Measurements from ENCODE around the gene CAMP.

CAMP gene

GRCh38 chr3:48214225-48214624 is 9.1 kb upstream of the CAMP start:
- DNase-seq (ENCODE audit: low read depth in 2 of 2), result no peak

GRCh38 chr3:48215019-48215418 is 8.3 kb upstream of the CAMP start:
- no peak for DNase-seq (ENCODE audit: low read depth in 2 of 2)

GRCh38 chr3:48215466-48215865 is 7.8 kb upstream of the CAMP start:
- DNase-seq (ENCODE audit: low read depth in 2 of 2), result no peak

GRCh38 chr3:48215876-48216275 is 7.4 kb upstream of the CAMP start:
- no peak for DNase-seq (ENCODE audit: low read depth in 2 of 2)

GRCh38 chr3:48217449-48217848 is 5.8 kb upstream of the CAMP start:
- DNase-seq (ENCODE audit: low read depth in 2 of 2), result no peak

GRCh38 chr3:48218537-48218936 is 4.8 kb upstream of the CAMP start:
- DNase-seq (ENCODE audit: low read depth in 2 of 2), result no peak

- no peak for DNase-seq (ENCODE audit: low read depth in 2 of 2)
Measured at GRCh38 chr3:48219543-48219942, 3.8 kb upstream of the CAMP start.

GRCh38 chr3:48220746-48221145 is 2.5 kb upstream of the CAMP start:
- DNase-seq (ENCODE audit: low read depth in 2 of 2), result no peak

GRCh38 chr3:48225587-48225986 is 2.3 kb downstream of the CAMP start:
- no peak for DNase-seq (ENCODE audit: low read depth in 2 of 2)

GRCh38 chr3:48226939-48227338 is 3.6 kb downstream of the CAMP start:
- no peak for DNase-seq (ENCODE audit: low read depth in 2 of 2)

- DNase-seq (ENCODE audit: low read depth in 2 of 2), result no peak
Measured at GRCh38 chr3:48232232-48232631, 8.9 kb downstream of the CAMP start.

GRCh38 chr3:48232734-48233133 is 9.4 kb downstream of the CAMP start:
- peak; percentile 34 to 38 for DNase-seq (ENCODE audit: low read depth in 2 of 2)

- DNase-seq (ENCODE audit: low read depth in 2 of 2), result no peak
Measured at GRCh38 chr3:48233542-48233941, 10.2 kb downstream of the CAMP start.

- DNase-seq (ENCODE audit: low read depth in 2 of 2), result no peak
Measured at GRCh38 chr3:48236531-48236930, 13.2 kb downstream of the CAMP start.

- no peak for DNase-seq (ENCODE audit: low read depth in 2 of 2)
Measured at GRCh38 chr3:48238531-48239085, 15.3 kb downstream of the CAMP start.

- no peak for DNase-seq (ENCODE audit: low read depth in 2 of 2)
Measured at GRCh38 chr3:48240000-48240963, 17.0 kb downstream of the CAMP start.

GRCh38 chr3:48241796-48242455 is 18.6 kb downstream of the CAMP start:
- no peak for DNase-seq (ENCODE audit: low read depth in 2 of 2)

GRCh38 chr3:48243886-48244285 is 20.6 kb downstream of the CAMP start:
- no peak for DNase-seq (ENCODE audit: low read depth in 2 of 2)

- no peak for DNase-seq (ENCODE audit: low read depth in 2 of 2)
Measured at GRCh38 chr3:48244461-48244860, 21.2 kb downstream of the CAMP start.

- DNase-seq (ENCODE audit: low read depth in 2 of 2), result no peak
Measured at GRCh38 chr3:48245136-48245535, 21.8 kb downstream of the CAMP start.

GRCh38 chr3:48247401-48247811 is 24.1 kb downstream of the CAMP start:
- DNase-seq (ENCODE audit: low read depth in 2 of 2), result no peak

- DNase-seq (ENCODE audit: low read depth in 2 of 2), result no peak
Measured at GRCh38 chr3:48248095-48248850, 25.0 kb downstream of the CAMP start.

Data from stimulated activated CD8-positive, alpha-beta memory T cell treated with anti-CD3 and anti-CD28 coated beads, Interleukin-15, amount 100 ng/mL, for 48 hours (primary cell).